ENCODE data around the gene SFT2D2.
A peak's percentile ranks its signal among the peaks of the same experiment; 100 is the strongest.
"Not testable (repeated sequence)": the region's sequence is repeated elsewhere in the genome, so short reads cannot be mapped to it uniquely, and the experiment has no call there.

SFT2D2 gene

GRCh38 chr1:168225476-168226190, at the start of gene SFT2D2:
TSS of gene SFT2D2 (plus strand) at chr1:168226004. CDS start at chr1:168226080, 76 bp downstream.
- DNase-seq (ENCODE audit: low read depth): peak; percentile 50
- no peak for TF ChIP-seq CTCF (IDR thresholded peaks at IDR 0.05; ENCODE audit: control insufficient read depth, extremely low read depth, insufficient read depth)
- H3K4me3 ChIP-seq (ENCODE audit: low read depth, low read length): peak within 1 kb of the TSS; percentile 74

GRCh38 chr1:168178227-168178637, 47.6 kb upstream of the SFT2D2 start:
- peak overlapping the region; percentile 83 for H3K4me3 ChIP-seq (ENCODE audit: low read depth, low read length)
- DNase-seq (ENCODE audit: low read depth): no peak
- TF ChIP-seq CTCF (IDR thresholded peaks at IDR 0.05; ENCODE audit: control insufficient read depth, extremely low read depth, insufficient read depth): no peak

GRCh38 chr1:168178638-168179437, 47.0 kb upstream of the SFT2D2 start, which contains the start of gene TIPRL:
TSS of gene TIPRL (plus strand) at chr1:168178962. CDS start at chr1:168179078, 116 bp downstream.
- peak; percentile 96 for DNase-seq (ENCODE audit: low read depth)
- peak; percentile 48 for TF ChIP-seq CTCF (IDR thresholded peaks at IDR 0.05; ENCODE audit: control insufficient read depth, extremely low read depth, insufficient read depth)
- H3K4me3 ChIP-seq (ENCODE audit: low read depth, low read length): peak within 1 kb of the TSS; percentile 83

- peak overlapping the region; percentile 83 for H3K4me3 ChIP-seq (ENCODE audit: low read depth, low read length)
- no peak for TF ChIP-seq CTCF (IDR thresholded peaks at IDR 0.05; ENCODE audit: control insufficient read depth, extremely low read depth, insufficient read depth)
- no peak for DNase-seq (ENCODE audit: low read depth)
Observed at GRCh38 chr1:168179438-168180147, 46.2 kb upstream of the SFT2D2 start.

GRCh38 chr1:168180148-168180524, 45.7 kb upstream of the SFT2D2 start:
- TF ChIP-seq CTCF (IDR thresholded peaks at IDR 0.05; ENCODE audit: control insufficient read depth, extremely low read depth, insufficient read depth): no peak
- DNase-seq (ENCODE audit: low read depth): no peak
- peak overlapping the region; percentile 83 for H3K4me3 ChIP-seq (ENCODE audit: low read depth, low read length)

- H3K4me3 ChIP-seq (ENCODE audit: low read depth, low read length): not testable (repeated sequence)
Observed at GRCh38 chr1:168181063-168181720, 44.6 kb upstream of the SFT2D2 start.

More at GRCh38 chr1:168181063-168181720, 44.6 kb upstream of the SFT2D2 start:
- not testable (repeated sequence) for DNase-seq (ENCODE audit: low read depth)
